Mucosa of stomach (tissue), 1 donor: ENCODE measurements around the gene ANKH.
"Not testable (repeated sequence)": the region's sequence is repeated elsewhere in the genome, so short reads cannot be mapped to it uniquely, and the experiment has no call there.

Experiments
- H3K27me3 ChIP-seq: one replicate; pipeline ENCODE4 v1.7.0; 2013; ENCODE audit warnings: mild to moderate bottlenecking, low read length; ENCODE audit not compliant: control insufficient read depth, insufficient read depth
- H3K36me3 ChIP-seq: one replicate; pipeline ENCODE4 v1.7.0; 2013; ENCODE audit warnings: low read length; ENCODE audit not compliant: control insufficient read depth, insufficient read depth
- H3K4me1 ChIP-seq: one replicate; pipeline ENCODE4 v1.7.0; 2013; ENCODE audit warnings: mild to moderate bottlenecking, low read length; ENCODE audit not compliant: control insufficient read depth, insufficient read depth
- H3K4me3 ChIP-seq: one replicate; pipeline ENCODE4 v1.7.0; 2013; ENCODE audit warnings: low read length
- H3K9ac ChIP-seq: one replicate; pipeline ENCODE4 v1.7.0; 2013; ENCODE audit warnings: mild to moderate bottlenecking, low read length, moderate library complexity
- H3K9me3 ChIP-seq: one replicate; pipeline ENCODE4 v1.7.0; 2013; ENCODE audit warnings: mild to moderate bottlenecking, low read length, moderate library complexity; ENCODE audit not compliant: control insufficient read depth
- donor health status: Pancreatic carcinoma.

Gene ANKH

DNA sequence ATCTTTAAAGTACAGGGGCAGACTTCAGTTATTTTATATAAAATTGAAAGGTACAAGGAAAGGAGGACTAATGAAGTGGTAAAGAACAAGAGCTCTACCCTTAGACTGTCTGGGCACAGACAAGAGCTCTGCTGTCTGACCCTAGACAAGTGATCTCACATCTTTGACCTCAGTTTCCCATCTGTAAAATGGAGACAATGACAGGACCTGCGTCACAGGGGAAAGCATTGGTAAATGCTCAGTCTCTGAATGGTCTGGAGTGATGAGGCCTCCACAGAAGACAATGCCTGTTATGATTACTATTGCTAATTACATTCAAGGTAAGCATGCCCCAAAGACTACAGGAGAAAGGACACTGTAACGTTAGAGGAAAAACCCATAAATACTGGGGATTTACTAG lies 37.5 kb downstream of the ANKH start:
- Histone ChIP-seq H3K36me3 (no peaks in the 10 kb centered on the region), H3K4me3 (no peak overlapping the region), H3K9me3 (no peaks in the 10 kb centered on the region), H3K27me3 (no peaks in the 10 kb centered on the region), H3K9ac (no peak overlapping the region), H3K4me1 (no peaks in the 10 kb centered on the region)

DNA sequence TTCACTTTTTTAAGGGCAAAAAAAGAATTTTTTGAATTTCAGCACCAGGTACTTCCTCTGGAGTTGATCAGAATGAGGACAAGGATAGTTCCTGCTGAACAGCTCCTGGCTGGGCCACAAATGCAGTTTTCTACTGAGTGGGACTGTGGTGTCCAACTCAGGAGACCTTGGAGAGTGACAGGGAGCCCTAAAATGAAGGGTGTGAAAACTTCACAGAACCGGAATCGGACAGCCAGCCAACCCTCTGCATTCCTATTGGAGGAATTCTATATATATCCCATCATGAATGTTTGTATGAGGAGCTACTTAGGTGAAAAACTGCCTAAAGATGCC lies 40.6 kb downstream of the ANKH start:
- Histone ChIP-seq H3K9ac (no peak overlapping the region), H3K27me3 (no peaks in the 10 kb centered on the region), H3K9me3 (no peaks in the 10 kb centered on the region), H3K4me3 (no peak overlapping the region), H3K4me1 (peaks cover 5% of the 10 kb centered on the region), H3K36me3 (no peaks in the 10 kb centered on the region)

DNA sequence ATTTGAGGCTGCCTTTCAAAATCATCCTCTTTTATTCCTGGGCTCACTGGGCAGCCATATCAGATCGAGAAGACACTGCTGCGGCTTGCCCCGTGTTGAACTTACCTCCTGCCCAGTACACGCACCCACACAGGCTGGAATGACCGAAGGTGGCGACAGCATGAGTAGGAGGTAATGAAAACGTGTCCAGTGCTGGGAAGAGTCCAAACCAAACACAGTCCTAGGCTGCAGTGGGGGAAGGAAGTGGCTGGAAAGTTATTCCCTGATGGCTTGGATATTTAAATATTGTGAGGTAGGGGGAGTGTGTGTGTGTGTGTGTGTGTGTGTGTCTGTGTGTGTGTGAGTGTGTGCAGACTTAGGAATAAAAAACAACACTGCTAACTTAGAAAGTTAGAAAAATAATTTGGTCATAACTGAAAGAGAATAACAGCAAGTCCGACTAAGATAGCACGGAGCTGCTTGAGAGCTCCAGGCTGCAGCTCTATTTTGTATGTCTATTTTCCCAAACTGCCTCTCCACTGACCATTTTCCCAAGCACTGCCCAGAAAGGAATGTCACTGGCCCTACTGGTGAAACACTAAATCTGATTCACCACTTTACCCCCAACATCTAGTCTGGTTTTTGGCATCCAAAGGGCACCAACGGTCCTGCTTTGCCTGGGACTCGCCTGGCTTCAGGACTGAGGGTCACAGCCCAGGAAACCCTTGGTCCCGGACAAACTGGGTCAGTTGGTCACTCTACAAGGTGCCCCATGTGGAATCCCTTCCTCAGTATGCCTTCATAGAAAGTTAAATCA lies 41.2 kb downstream of the ANKH start:
- Histone ChIP-seq H3K27me3 (no peaks in the 10 kb centered on the region), H3K9me3 (no peaks in the 10 kb centered on the region), H3K36me3 (no peaks in the 10 kb centered on the region), H3K4me3 (no peak overlapping the region), H3K4me1 (peaks cover 5% of the 10 kb centered on the region), H3K9ac (no peak overlapping the region)

DNA sequence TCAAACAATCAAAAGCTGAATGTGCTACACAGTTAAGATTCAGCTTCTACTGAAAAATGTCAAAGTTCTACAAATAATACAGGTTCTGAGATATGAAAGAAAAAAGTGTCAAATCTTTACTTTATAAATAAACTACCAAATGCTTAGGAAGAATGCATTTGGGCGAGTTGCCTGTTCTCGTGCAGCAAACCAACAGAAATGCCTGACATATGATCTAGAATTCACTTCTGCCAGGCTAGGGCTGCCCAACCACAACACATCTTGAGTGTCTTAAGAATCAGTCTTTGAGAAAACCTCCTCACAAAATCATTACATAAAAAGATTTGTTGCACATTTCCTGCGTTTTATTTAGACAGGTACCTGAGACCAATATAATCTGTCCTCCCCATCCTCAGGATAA lies 42.2 kb downstream of the ANKH start:
- Histone ChIP-seq H3K4me3 (no peak overlapping the region), H3K4me1 (peaks cover 5% of the 10 kb centered on the region), H3K9me3 (no peaks in the 10 kb centered on the region), H3K27me3 (no peaks in the 10 kb centered on the region), H3K36me3 (no peaks in the 10 kb centered on the region), H3K9ac (no peak overlapping the region)

DNA sequence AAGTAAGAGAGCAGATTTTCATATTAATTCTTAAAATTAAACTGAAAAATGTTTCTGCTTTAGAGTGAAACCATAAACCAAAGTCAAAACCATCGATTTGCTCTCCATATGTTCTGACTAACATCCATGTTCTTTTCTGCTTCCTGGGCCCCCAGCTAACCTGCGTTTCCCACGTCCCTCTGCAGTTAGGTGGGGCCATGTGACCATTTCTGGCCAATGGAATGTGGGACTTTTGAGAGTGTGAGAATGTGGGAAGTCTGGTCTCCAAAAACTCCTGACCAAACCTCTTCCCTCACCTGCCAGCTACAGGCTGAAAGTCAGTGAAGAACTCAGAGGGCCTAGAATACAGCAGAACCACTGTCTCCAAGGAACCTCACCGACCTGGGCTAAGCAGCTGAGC lies 44.9 kb downstream of the ANKH start:
- Histone ChIP-seq H3K9me3 (no peaks in the 10 kb centered on the region), H3K27me3 (no peaks in the 10 kb centered on the region), H3K9ac (no peak overlapping the region), H3K36me3 (no peaks in the 10 kb centered on the region), H3K4me3 (no peak overlapping the region), H3K4me1 (peaks cover 5% of the 10 kb centered on the region)

DNA sequence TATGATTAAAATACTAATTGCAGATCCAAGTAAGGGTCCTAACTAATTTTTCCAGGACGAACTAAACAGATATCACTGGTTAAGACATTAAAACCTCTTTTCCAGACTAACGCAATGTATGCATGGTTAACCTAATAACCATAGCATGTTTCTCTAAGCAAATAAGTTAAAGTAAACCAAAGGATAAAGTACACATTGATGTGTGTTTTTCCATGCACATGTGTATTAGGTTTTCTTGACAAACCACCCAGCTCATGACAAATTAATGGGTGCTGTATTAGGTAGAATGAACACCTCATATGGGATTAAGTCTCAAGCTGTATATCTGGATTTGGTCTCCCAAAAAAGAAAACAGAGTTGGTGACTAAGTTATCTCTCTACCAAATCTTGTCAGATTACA lies 45.6 kb downstream of the ANKH start:
- no peak overlapping the region for H3K9ac ChIP-seq
- peaks cover 5% of the 10 kb centered on the region for H3K4me1 ChIP-seq
- no peak overlapping the region for H3K4me3 ChIP-seq
- H3K36me3 ChIP-seq, result no peaks in the 10 kb centered on the region
- H3K9me3 ChIP-seq, result no peaks in the 10 kb centered on the region
- no peaks in the 10 kb centered on the region for H3K27me3 ChIP-seq

DNA sequence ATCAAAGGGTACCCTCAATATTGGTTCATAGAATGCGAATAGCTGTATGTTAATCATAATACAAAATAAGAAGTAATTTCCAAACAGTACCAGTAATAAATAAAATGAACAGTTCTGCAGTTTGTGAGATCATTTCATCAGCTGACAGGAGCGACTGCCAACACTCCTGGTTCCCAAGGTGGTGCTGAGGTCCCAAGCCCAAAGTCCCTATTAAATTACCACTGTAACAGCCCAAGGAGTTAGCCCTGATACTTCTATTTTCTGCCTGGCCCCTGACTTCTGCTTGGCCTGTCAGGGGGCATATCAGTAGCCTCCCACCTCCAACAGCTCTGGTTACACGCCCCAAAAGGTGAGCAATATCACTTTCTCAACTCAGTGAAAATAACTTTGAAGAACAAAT lies 47.1 kb downstream of the ANKH start:
- H3K4me3 ChIP-seq, result no peak overlapping the region
- H3K9me3 ChIP-seq, result no peaks in the 10 kb centered on the region
- H3K27me3 ChIP-seq, result no peaks in the 10 kb centered on the region
- no peak overlapping the region for H3K9ac ChIP-seq
- H3K4me1 ChIP-seq, result peaks cover 5% of the 10 kb centered on the region
- H3K36me3 ChIP-seq, result no peaks in the 10 kb centered on the region

DNA sequence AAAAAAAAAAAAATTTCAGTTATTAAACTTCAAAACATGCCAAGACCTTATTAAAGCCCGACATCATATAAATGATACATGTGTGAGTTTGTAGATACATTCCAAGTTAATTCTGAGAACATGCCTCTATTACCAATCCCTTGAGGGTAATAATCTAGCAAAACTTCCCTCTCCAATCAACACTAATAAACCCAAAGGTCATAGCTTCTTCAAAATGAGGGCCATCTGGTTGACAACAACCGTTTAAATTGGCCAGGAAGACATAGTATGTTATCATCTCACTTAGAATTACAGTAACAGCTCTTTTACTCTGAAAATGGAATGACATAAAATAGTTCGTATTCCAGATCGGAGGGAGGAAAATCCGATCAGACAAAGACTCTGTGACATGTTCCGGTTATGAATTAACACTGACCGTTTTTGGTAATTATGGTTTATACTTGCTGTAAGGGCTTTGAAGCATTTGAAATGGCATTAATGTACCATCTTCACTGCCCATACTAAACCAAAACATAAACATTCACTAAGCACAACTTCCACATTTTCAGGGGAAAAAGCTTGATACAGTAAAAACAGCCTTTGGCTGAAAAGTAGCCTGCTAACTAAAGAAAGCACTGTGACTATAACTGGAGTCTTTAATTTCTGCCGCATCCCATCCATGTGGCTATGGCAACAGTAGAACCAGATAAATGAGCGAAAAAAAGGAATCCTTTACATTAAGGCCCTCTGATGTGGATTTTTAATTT lies 50.3 kb downstream of the ANKH start:
- no peaks in the 10 kb centered on the region for H3K9me3 ChIP-seq
- no peaks in the 10 kb centered on the region for H3K27me3 ChIP-seq
- no peak overlapping the region for H3K4me3 ChIP-seq
- no peaks in the 10 kb centered on the region for H3K36me3 ChIP-seq
- H3K9ac ChIP-seq, result no peak overlapping the region
- H3K4me1 ChIP-seq, result no peaks in the 10 kb centered on the region

DNA sequence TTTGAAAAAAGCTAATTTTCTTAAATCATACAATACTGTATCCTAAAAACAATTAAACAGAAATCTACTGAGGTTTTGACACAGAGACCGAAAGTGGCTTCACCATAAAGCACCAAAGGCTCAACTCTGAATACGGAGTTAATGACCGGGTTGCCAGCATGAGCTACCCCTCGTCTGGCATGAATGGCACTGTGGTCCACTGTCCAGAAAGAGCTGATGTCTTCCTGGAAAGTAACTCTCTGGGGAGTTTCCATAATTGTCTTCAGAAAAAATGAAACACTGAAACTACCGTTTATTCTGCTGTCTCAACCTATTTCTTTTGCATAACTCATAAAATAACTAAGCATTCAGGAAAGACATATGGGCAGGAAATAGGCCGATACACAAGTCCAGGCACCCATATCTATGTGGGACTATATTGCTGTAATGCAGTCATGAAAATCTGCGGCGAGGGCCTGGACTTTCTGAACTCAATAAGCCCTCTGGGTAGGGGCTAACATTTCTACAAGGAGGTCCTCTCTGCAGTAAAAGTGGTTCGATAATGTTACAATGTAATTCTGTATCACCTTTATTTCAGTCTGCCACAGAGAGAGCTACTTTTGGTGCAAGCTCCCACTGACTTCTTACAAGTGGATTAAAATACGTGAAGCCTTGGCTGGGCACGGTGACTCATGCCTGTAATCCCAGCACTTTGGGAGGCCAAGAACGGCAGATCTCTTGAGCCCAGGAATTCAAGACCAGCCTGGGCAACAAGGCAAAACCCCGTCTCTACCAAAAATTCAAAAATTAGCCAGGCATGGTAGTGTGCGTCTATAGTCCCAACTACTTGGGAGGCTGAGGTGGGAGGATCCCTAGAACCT lies 52.4 kb downstream of the ANKH start:
- Histone ChIP-seq H3K4me3 (no peak overlapping the region), H3K4me1 (no peaks in the 10 kb centered on the region), H3K9ac (no peak overlapping the region), H3K9me3 (no peaks in the 10 kb centered on the region), H3K27me3 (no peaks in the 10 kb centered on the region), H3K36me3 (no peaks in the 10 kb centered on the region)

DNA sequence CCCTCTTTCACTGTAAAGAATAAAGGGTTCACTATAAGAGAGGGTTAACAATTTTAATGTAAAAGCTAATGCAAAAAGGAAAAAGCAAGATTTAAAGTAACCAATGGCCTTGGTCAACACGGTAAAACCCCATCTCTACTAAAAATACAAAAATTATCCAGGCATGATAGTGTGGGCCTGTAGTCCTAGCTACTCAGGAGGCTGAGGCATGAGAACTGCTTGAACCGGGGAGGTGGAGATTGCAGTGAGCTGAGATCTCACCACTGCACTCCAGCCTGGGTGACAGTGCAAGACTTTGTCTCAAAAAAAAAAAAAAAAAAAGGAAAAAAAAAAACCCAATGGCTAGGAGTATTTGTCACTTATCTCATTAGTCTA lies 53.8 kb downstream of the ANKH start:
- H3K36me3 ChIP-seq, H3K9me3 ChIP-seq, H3K4me3 ChIP-seq, H3K27me3 ChIP-seq, H3K9ac ChIP-seq, H3K4me1 ChIP-seq: not testable (repeated sequence)

DNA sequence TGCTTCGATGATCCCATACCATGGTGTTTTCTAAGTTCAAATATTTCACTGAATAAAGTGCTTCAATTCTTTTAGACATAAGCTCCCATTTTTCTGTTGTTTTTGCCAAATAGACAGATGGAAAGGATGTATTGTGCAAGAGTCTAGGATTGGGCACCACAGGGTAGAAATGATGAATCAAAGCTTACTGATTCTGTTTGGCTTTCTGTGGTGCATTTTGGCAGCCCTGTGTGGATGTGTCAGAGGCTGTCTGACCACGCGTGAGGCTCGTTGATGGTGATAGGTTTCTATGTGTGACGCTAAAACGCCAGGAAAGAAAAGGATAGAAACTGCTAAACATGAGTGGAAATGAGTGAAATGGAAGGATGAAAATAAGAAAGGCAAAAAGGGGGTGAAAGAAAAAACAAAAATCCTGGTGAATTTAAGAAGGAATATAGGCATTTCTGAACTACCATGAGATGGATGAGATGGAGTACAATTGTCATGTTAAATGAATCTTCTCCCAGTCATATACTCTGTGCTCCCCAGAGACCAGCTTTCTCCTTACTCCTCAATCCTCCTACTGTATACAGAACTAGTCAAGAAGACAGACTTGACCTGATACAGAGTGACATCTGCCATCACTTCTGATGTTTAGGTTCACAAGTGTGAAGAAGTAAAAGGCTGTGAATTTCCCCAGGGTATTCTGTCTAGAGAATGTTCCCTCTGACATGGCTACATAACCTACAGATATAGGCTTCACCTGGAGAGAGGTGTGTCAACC lies 54.4 kb downstream of the ANKH start:
- Histone ChIP-seq H3K4me1 (no peaks in the 10 kb centered on the region), H3K9ac (no peak overlapping the region)

More for the DNA sequence above, 54.4 kb downstream of the ANKH start:
- Histone ChIP-seq H3K27me3 (no peaks in the 10 kb centered on the region), H3K36me3 (no peaks in the 10 kb centered on the region), H3K9me3 (no peaks in the 10 kb centered on the region), H3K4me3 (no peak overlapping the region)
